ENCODE data around the gene KPTN.

Gene KPTN

DNA sequence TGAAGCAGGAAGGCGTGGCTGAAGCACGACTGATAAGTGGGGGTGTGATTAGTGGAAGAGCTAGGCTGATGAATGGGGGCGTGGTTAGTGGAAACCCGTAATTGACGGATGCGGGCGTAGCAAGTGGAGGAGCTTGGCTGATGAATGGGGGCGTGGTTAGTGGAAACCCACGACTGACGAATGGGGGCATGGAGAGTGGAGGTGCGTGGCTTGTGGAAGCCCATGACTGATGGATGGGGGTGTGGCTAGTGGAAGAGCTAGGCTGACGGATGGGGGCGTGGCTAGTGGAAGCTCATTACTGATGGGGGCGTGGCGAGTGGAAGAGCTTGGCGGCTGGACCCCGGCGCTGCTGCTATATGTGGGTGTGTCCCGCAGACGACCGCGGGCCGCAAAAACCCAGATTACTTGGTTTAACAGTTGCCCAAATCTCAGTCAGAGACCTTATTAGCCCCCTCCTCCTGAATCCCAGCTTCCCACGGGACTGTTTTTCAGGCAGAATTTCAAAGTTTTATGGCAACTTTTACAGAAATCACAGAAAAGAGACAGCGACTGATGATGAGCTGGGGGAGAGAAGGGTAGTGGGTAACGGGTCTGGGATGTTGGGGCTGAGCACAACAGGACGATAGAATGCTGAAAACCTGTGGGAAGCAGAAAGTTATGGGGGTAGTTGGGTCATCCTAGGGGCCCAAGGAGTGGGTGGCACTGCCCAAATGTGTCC, 55.7 kb downstream of the KPTN start:
- TF ChIP-seq, protein P1, sequence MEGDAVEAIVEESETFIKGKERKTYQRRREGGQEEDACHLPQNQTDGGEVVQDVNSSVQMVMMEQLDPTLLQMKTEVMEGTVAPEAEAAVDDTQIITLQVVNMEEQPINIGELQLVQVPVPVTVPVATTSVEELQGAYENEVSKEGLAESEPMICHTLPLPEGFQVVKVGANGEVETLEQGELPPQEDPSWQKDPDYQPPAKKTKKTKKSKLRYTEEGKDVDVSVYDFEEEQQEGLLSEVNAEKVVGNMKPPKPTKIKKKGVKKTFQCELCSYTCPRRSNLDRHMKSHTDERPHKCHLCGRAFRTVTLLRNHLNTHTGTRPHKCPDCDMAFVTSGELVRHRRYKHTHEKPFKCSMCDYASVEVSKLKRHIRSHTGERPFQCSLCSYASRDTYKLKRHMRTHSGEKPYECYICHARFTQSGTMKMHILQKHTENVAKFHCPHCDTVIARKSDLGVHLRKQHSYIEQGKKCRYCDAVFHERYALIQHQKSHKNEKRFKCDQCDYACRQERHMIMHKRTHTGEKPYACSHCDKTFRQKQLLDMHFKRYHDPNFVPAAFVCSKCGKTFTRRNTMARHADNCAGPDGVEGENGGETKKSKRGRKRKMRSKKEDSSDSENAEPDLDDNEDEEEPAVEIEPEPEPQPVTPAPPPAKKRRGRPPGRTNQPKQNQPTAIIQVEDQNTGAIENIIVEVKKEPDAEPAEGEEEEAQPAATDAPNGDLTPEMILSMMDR (conservative IDR thresholded peaks at IDR 0.05; ENCODE audit: low read length), result no peak
- TF ChIP-seq EZH2phosphoT487 (IDR thresholded peaks at IDR 0.05; ENCODE audit: borderline replicate concordance), result no peak
- Histone ChIP-seq H3F3A (ENCODE audit: low read depth) (peaks cover 5% of the 10 kb centered on the region; the same call in 1 of the 2 replicates), H4K20me1 (ENCODE audit: insufficient read depth, low read length, poor library complexity, severe bottlenecking) (no peaks in the 10 kb centered on the region), H3K36me3 (ENCODE audit: insufficient read depth, low read length) (no peaks in the 10 kb centered on the region), H3K4me3 (ENCODE audit: low read length, poor library complexity, severe bottlenecking) (peak overlapping the region; percentile 60), H3K27me3 (ENCODE audit: insufficient read depth, low read length, poor library complexity, severe bottlenecking) (no peaks in the 10 kb centered on the region), H2AFZ (ENCODE audit: low read length) (peak overlapping the region; percentile 64), H3K9me3 (ENCODE audit: insufficient read depth, low read depth, low read length) (no peaks in the 10 kb centered on the region), H3K9me2 (replicated peaks; ENCODE audit: low read depth, low read length) (no peaks in the 10 kb centered on the region), H3K4me2 (ENCODE audit: low read depth, low read length, poor library complexity, severe bottlenecking) (peak overlapping the region; percentile 91), H3K79me2 (ENCODE audit: insufficient read depth, low read length) (no peaks in the 10 kb centered on the region), H3K9ac (ENCODE audit: low read depth, low read length, poor library complexity, severe bottlenecking) (peak overlapping the region; percentile 76), H3K4me1 (ENCODE audit: insufficient read depth, low read length, poor library complexity, severe bottlenecking) (peaks cover 28% of the 10 kb centered on the region)

DNA sequence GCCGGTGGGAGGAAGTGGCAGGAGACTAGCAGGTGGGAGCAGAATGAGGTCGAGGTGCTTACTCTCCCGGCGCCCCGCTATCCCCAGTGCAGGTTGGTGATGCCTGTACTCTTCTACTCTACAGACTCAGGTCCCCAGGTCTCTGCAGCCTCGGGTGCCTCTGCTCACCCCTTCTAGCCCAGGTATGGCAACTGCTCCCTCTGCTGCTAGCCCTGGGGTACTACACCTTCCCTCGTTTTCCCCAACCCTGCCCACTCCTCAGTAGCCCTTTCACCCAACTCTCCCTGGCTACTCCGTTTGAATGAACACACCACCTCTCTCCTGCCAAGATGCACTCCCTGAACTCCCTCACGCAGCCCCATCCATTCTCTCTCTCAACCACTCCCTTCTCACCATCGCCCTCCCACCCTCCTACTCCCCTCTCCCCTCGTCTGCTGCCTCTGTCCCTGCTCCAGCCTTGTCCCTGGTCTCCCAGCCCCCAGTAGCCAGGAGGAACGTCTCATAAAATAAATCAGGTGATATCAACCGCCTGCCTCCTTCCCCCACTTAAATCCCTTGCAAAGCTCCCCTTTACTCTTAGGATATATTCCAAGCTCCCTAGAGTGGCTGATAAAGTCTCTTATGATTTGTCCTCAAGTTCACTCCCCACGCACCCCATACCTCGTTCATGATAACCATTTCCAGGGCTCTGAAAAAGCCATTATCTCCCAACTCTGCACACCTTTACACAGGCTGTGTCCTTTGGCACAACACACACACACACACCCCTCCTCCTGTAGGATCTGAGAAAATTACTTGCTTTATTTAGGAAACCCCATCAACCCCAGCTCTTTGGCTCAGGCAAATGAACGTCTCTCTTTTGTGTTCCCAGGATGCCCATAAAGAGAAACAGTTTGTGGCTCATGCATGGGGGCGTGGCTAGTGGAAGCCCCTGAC, 56.5 kb downstream of the KPTN start:
- Histone ChIP-seq H3K36me3 (ENCODE audit: insufficient read depth, low read length) (no peaks in the 10 kb centered on the region), H3K4me1 (ENCODE audit: insufficient read depth, low read length, poor library complexity, severe bottlenecking) (peaks cover 23% of the 10 kb centered on the region), H3K27me3 (ENCODE audit: insufficient read depth, low read length, poor library complexity, severe bottlenecking) (peaks cover 8% of the 10 kb centered on the region), H4K20me1 (ENCODE audit: insufficient read depth, low read length, poor library complexity, severe bottlenecking) (no peaks in the 10 kb centered on the region), H3F3A (ENCODE audit: low read depth) (peaks cover 5% of the 10 kb centered on the region; the same call in 1 of the 2 replicates), H3K9me2 (replicated peaks; ENCODE audit: low read depth, low read length) (no peaks in the 10 kb centered on the region), H3K79me2 (ENCODE audit: insufficient read depth, low read length) (no peaks in the 10 kb centered on the region), H2AFZ (ENCODE audit: low read length) (peak overlapping the region; percentile 64), H3K4me2 (ENCODE audit: low read depth, low read length, poor library complexity, severe bottlenecking) (peak overlapping the region; percentile 91), H3K9me3 (ENCODE audit: insufficient read depth, low read depth, low read length) (no peaks in the 10 kb centered on the region), H3K9ac (ENCODE audit: low read depth, low read length, poor library complexity, severe bottlenecking) (peak overlapping the region; percentile 76), H3K4me3 (ENCODE audit: low read length, poor library complexity, severe bottlenecking) (peak overlapping the region; percentile 60)
- TF ChIP-seq EZH2phosphoT487 (IDR thresholded peaks at IDR 0.05; ENCODE audit: borderline replicate concordance), result no peak
- TF ChIP-seq, protein P1 (conservative IDR thresholded peaks at IDR 0.05; ENCODE audit: low read length), result peak; percentile 89
